ENCODE measurements around the gene MRPL41. TPM values are rescaled to one million over a fixed set of nuclear protein-coding genes. Genes with fewer than 3 reads are reported as not detected.
A peak's percentile ranks its signal among the peaks of the same experiment; 100 is the strongest.

MRPL41 gene
- total and polyA plus RNA-seq, 2 donors, result 33.3 to 84.3 TPM

DNA sequence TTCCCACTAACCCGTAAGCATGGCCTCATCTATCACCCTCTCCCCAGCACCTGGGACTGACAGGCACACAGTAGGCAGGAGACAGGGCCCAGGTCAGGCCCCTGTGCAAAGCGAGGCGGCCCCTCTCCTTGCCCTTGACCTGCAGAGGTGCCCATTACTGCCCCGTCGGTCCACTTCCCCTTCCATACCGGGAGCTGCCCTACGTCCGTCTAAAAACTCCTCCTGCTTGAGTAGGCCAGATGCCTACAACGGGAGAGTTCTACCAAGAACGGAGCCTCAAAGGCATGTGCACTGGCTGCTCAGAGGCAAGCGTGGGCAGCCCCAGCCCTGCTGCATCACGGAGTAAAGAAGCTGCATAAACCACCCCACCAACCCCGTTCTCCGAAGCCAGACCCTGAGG, 31.7 kb downstream of the MRPL41 start:
- DNase-seq (ENCODE audit: low read depth in 6 of 9, low spot score in 9 of 9), result no peak
- 96% methylated on average over 14 of the region's 14 CpGs for WGBS
- no peaks in the 10 kb centered on the region for H3K9me3 ChIP-seq (ENCODE audit: control insufficient read depth in 2 of 2, insufficient read depth in 1 of 2, low read length in 1 of 2)
- H3K27ac ChIP-seq (ENCODE audit: low read depth in 1 of 2, low read length in 1 of 2), result no peak overlapping the region
- H3K27me3 ChIP-seq (ENCODE audit: control insufficient read depth in 2 of 2, insufficient read depth in 1 of 2, low read length in 1 of 2), result no peaks in the 10 kb centered on the region
- no peak overlapping the region for H3K4me3 ChIP-seq (ENCODE audit: low read length in 2 of 2)
- peaks cover 41 to 61% of the 10 kb centered on the region in 2 donors for H3K36me3 ChIP-seq (ENCODE audit: control insufficient read depth in 2 of 2, insufficient read depth in 2 of 2, low read length in 1 of 2)
- peaks cover 3 to 6% of the 10 kb centered on the region in 2 donors for H3K4me1 ChIP-seq (ENCODE audit: control insufficient read depth in 2 of 2, insufficient read depth in 2 of 2, low read length in 2 of 2)

DNA sequence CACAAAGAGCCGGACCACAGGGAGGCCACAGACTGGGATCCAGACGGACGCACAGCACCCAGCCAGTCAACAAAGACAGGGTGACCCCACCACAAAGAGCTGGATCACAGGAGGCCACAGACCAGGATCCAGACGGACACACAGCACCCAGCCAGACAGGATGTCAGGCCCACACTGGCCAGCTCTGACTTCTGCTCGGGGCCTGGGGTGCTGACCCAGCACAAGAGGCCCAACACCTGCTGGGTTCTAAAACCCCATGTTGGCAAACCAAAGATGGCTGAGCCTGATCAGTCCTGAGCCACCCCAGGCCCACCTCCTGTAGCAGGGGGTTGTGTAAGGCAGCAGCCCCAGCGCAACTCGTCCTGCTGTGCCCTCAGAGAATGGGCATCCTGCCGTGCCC, 32.3 kb downstream of the MRPL41 start:
- Histone ChIP-seq H3K4me1 (ENCODE audit: control insufficient read depth in 2 of 2, insufficient read depth in 2 of 2, low read length in 2 of 2) (peaks cover 3 to 10% of the 10 kb centered on the region in 2 donors), H3K36me3 (ENCODE audit: control insufficient read depth in 2 of 2, insufficient read depth in 2 of 2, low read length in 1 of 2) (peaks cover 43 to 66% of the 10 kb centered on the region in 2 donors), H3K27me3 (ENCODE audit: control insufficient read depth in 2 of 2, insufficient read depth in 1 of 2, low read length in 1 of 2) (no peaks in the 10 kb centered on the region), H3K9me3 (ENCODE audit: control insufficient read depth in 2 of 2, insufficient read depth in 1 of 2, low read length in 1 of 2) (no peaks in the 10 kb centered on the region), H3K27ac (ENCODE audit: low read depth in 1 of 2, low read length in 1 of 2) (no peak overlapping the region), H3K4me3 (ENCODE audit: low read length in 2 of 2) (no peak overlapping the region)
- 95% methylated on average over 8 of the region's 8 CpGs for WGBS
- no peak for DNase-seq (ENCODE audit: low read depth in 6 of 9, low spot score in 9 of 9)

DNA sequence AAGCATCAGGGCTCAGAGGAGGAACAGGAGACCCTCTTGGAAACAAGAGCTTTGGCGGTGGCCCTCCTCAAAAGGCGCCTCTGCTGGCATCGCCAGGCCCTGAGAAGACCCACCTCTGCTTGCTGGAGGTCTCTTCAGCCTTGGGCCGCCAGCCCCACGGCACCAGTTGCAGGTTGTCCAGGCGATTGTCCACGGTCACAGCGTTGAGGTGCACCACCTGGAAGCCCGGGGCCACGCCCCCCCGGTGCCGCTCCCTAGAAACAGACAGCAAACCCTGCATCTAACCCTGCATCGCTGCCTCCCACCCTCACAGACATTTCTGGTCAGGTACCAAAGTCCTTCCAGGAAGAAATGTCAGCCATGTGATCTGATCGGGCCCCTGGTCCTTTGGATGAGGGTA, 35.2 kb downstream of the MRPL41 start:
- Histone ChIP-seq H3K36me3 (ENCODE audit: control insufficient read depth in 2 of 2, insufficient read depth in 2 of 2, low read length in 1 of 2) (peaks cover 37 to 57% of the 10 kb centered on the region in 2 donors), H3K27me3 (ENCODE audit: control insufficient read depth in 2 of 2, insufficient read depth in 1 of 2, low read length in 1 of 2) (peaks cover 0 to 2% of the 10 kb centered on the region in 2 donors), H3K9me3 (ENCODE audit: control insufficient read depth in 2 of 2, insufficient read depth in 1 of 2, low read length in 1 of 2) (no peaks in the 10 kb centered on the region), H3K4me3 (ENCODE audit: low read length in 2 of 2) (no peak overlapping the region), H3K4me1 (ENCODE audit: control insufficient read depth in 2 of 2, insufficient read depth in 2 of 2, low read length in 2 of 2) (peaks cover 9 to 18% of the 10 kb centered on the region in 2 donors), H3K27ac (ENCODE audit: low read depth in 1 of 2, low read length in 1 of 2) (no peak overlapping the region)
- WGBS, result 97% methylated on average over 14 of the region's 14 CpGs
- no peak for DNase-seq (ENCODE audit: low read depth in 6 of 9, low spot score in 9 of 9)

DNA sequence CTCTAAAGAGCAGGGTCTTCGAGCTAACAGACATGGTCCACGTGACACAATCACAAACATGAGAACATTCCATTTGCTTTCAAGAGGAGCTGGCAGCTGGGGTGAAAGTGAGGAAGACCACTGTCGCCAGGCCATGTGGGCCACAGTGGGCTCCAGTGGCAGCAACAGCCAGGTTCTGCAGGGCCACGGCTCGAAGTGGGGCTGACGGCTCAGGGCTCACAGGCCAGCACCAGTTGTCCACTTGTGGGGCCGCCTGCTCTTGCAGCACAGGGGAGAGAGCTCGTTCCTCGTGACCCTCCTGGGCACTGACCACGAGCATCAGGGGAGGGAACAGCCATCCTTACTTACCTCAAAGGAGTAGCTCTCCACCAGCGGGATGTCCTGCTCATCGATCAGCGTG, 36.6 kb downstream of the MRPL41 start:
- H3K27ac ChIP-seq (ENCODE audit: low read depth in 1 of 2, low read length in 1 of 2), result no peak overlapping the region
- H3K36me3 ChIP-seq (ENCODE audit: control insufficient read depth in 2 of 2, insufficient read depth in 2 of 2, low read length in 1 of 2), result peaks cover 25 to 43% of the 10 kb centered on the region in 2 donors
- DNase-seq (ENCODE audit: low read depth in 6 of 9, low spot score in 9 of 9), result no peak
- H3K27me3 ChIP-seq (ENCODE audit: control insufficient read depth in 2 of 2, insufficient read depth in 1 of 2, low read length in 1 of 2), result peaks cover 0 to 2% of the 10 kb centered on the region in 2 donors
- 94% methylated on average over 13 of the region's 13 CpGs for WGBS
- H3K4me1 ChIP-seq (ENCODE audit: control insufficient read depth in 2 of 2, insufficient read depth in 2 of 2, low read length in 2 of 2), result peaks cover 9 to 27% of the 10 kb centered on the region in 2 donors
- H3K4me3 ChIP-seq (ENCODE audit: low read length in 2 of 2), result no peak overlapping the region
- H3K9me3 ChIP-seq (ENCODE audit: control insufficient read depth in 2 of 2, insufficient read depth in 1 of 2, low read length in 1 of 2), result no peaks in the 10 kb centered on the region

DNA sequence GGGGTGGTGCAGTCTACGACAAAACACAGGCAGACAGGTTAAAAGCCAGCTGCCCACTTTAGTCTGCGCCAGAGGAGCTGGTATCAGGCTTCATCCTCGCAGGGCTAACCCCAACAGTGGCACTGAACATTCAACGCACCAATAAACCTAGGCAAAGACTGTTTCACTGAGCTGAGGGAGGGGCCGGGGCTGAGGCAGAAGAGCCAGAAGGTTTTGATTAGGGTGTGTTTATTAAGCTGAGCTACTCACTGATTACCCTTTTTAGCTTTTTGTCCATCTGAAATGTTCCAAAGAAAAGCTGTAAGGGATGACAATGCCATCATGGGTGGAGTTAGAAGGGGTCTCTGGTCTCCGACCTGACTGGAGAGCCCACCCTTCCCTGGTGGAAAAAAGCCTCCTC, 37.2 kb downstream of the MRPL41 start:
- peaks cover 9 to 27% of the 10 kb centered on the region in 2 donors for H3K4me1 ChIP-seq (ENCODE audit: control insufficient read depth in 2 of 2, insufficient read depth in 2 of 2, low read length in 2 of 2)
- no peak overlapping the region for H3K4me3 ChIP-seq (ENCODE audit: low read length in 2 of 2)
- peaks cover 20 to 37% of the 10 kb centered on the region in 2 donors for H3K36me3 ChIP-seq (ENCODE audit: control insufficient read depth in 2 of 2, insufficient read depth in 2 of 2, low read length in 1 of 2)
- H3K27me3 ChIP-seq (ENCODE audit: control insufficient read depth in 2 of 2, insufficient read depth in 1 of 2, low read length in 1 of 2), result peaks cover 0 to 2% of the 10 kb centered on the region in 2 donors
- no peak for DNase-seq (ENCODE audit: low read depth in 6 of 9, low spot score in 9 of 9)
- no peaks in the 10 kb centered on the region for H3K9me3 ChIP-seq (ENCODE audit: control insufficient read depth in 2 of 2, insufficient read depth in 1 of 2, low read length in 1 of 2)
- H3K27ac ChIP-seq (ENCODE audit: low read depth in 1 of 2, low read length in 1 of 2), result no peak overlapping the region
- WGBS, result 97% methylated on average over 6 of the region's 6 CpGs

DNA sequence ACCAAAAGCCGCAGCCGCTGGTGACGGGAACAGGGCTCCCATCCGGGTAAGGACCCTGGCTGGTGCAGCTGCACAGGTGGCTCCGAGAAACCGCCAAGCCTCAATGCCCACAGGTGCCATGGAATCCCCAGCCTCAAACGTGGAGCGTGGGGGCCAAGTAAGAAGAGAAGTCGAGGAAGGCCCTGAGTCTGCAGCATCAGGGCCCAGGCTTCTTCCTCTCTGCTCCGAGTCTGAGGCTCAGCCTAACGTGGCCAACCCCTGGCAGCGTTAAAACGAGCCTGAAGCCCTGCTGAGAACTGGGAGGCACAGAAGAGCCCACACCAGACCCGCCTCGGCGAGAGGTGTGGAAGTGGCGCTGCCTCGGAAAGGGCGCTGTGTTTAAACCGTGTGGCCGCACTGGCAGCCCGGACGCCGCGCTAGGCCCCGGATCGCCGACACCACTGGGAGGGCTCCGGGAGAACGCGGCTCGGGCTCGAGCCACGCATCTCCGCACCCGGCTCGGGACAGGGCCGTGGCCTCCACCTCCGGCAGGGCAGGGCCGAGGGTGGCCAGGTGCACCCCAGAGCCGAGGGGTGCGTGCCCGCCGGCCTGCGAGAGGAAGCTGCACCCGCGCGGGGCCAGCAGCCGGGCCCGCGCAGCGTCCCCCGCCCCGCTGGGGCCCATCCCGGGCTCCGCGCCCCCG, 37.9 kb downstream of the MRPL41 start:
- Histone ChIP-seq H3K36me3 (ENCODE audit: control insufficient read depth in 2 of 2, insufficient read depth in 2 of 2, low read length in 1 of 2) (peaks cover 16 to 31% of the 10 kb centered on the region in 2 donors), H3K4me3 (ENCODE audit: low read length in 2 of 2) (peak overlapping the region; percentile 51 to 78), H3K4me1 (ENCODE audit: control insufficient read depth in 2 of 2, insufficient read depth in 2 of 2, low read length in 2 of 2) (peaks cover 9 to 27% of the 10 kb centered on the region in 2 donors), H3K27me3 (ENCODE audit: control insufficient read depth in 2 of 2, insufficient read depth in 1 of 2, low read length in 1 of 2) (peaks cover 0 to 2% of the 10 kb centered on the region in 2 donors), H3K27ac (ENCODE audit: low read depth in 1 of 2, low read length in 1 of 2) (no peak overlapping the region), H3K9me3 (ENCODE audit: control insufficient read depth in 2 of 2, insufficient read depth in 1 of 2, low read length in 1 of 2) (no peaks in the 10 kb centered on the region)
- peak in 1 of 9 donors; percentile 37 for DNase-seq (ENCODE audit: low read depth in 6 of 9, low spot score in 9 of 9)
- WGBS, result 10% methylated on average over 57 of the region's 58 CpGs

DNA sequence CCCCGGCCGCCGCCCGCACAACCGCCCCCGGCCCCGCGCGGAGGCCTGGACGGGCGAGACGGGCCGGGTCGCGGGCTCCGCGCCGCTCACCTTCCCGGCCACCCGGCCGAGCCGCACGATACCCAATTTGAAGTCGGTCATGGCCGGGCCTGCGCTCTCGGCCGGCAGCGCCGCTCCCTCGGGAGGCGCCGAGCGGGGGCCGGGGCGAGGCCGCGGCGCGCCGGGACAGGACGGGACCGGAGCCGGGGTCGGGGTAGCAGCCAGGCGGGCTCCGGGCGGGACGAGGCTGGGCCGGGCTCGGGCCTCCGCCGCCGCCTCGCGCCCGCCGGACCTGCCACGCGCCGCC, 38.4 kb downstream of the MRPL41 start:
- peaks cover 16 to 29% of the 10 kb centered on the region in 2 donors for H3K36me3 ChIP-seq (ENCODE audit: control insufficient read depth in 2 of 2, insufficient read depth in 2 of 2, low read length in 1 of 2)
- peaks cover 0 to 2% of the 10 kb centered on the region in 2 donors for H3K27me3 ChIP-seq (ENCODE audit: control insufficient read depth in 2 of 2, insufficient read depth in 1 of 2, low read length in 1 of 2)
- WGBS, result under 1% methylated on average over 61 of the region's 61 CpGs
- peaks cover 9 to 27% of the 10 kb centered on the region in 2 donors for H3K4me1 ChIP-seq (ENCODE audit: control insufficient read depth in 2 of 2, insufficient read depth in 2 of 2, low read length in 2 of 2)
- H3K4me3 ChIP-seq (ENCODE audit: low read length in 2 of 2), result peak overlapping the region in 1 of 2 donors; percentile 78
- no peaks in the 10 kb centered on the region for H3K9me3 ChIP-seq (ENCODE audit: control insufficient read depth in 2 of 2, insufficient read depth in 1 of 2, low read length in 1 of 2)
- H3K27ac ChIP-seq (ENCODE audit: low read depth in 1 of 2, low read length in 1 of 2), result no peak overlapping the region
- no peak for DNase-seq (ENCODE audit: low read depth in 6 of 9, low spot score in 9 of 9)

DNA sequence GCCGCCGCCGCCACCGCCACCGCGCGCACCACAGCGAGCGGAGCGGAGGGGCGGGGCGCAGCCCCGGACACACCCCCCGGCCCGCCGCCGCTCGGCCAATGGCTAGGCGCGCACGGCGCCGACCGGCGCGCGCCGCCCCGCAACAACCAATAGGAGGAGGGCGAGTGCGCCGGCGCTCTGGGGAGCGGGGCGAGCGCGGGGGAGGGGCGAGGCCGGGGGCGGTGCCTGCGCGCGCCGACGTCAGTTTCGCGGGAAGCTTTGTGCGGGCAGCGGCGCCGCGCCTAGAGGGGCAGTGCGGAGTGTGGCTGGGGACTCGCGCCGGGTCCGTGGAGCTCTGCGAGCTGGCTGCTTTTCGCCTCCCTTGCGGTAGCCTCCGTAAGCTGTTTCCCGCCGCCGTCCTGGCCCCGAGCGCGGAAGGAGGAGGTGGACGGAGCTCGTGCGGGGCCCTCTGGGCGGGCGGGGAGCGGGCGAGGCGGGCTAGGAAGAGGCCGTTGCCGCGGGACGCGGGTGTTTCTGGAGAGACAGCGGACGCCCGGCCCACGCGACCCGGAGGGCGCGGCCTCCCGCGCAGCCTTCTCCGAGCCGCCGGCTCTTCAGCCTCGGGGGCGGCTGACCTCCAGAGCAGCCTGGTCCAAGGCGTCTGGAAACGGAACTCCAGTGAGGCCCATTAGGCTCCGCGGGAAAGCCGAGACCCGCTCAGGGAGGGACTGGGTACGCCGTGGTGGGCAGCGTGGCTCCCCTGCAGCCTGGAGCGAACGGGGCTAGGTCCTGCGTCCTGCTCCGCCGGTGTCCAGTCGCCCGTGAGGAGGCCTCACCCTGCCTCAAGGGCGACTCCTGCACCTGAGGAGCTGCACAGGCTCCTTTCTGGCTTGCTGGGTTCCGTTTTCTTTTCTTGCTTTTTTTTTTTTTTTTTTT, 39.0 kb downstream of the MRPL41 start, which contains the start of gene ZMYND19:
Gene ZMYND19, minus strand, starts transcription at position 44 of the 915 bp plus-strand sequence. CDS start 249 bp downstream, outside the sequence.
- DNase-seq (ENCODE audit: low read depth in 6 of 9, low spot score in 9 of 9), result peak; percentile 47 to 93 (median 82)
- peaks cover 9 to 27% of the 10 kb centered on the region in 2 donors for H3K4me1 ChIP-seq (ENCODE audit: control insufficient read depth in 2 of 2, insufficient read depth in 2 of 2, low read length in 2 of 2)
- peak within 1 kb of the TSS in 1 of 2 donors; percentile 53 for H3K27ac ChIP-seq (ENCODE audit: low read depth in 1 of 2, low read length in 1 of 2)
- 1% methylated on average over 112 of the region's 113 CpGs for WGBS
- H3K36me3 ChIP-seq (ENCODE audit: control insufficient read depth in 2 of 2, insufficient read depth in 2 of 2, low read length in 1 of 2), result peaks cover 16 to 26% of the 10 kb centered on the region in 2 donors
- H3K27me3 ChIP-seq (ENCODE audit: control insufficient read depth in 2 of 2, insufficient read depth in 1 of 2, low read length in 1 of 2), result peaks cover 0 to 2% of the 10 kb centered on the region in 2 donors
- H3K9me3 ChIP-seq (ENCODE audit: control insufficient read depth in 2 of 2, insufficient read depth in 1 of 2, low read length in 1 of 2), result no peaks in the 10 kb centered on the region
- peak within 1 kb of the TSS; percentile 66 to 78 for H3K4me3 ChIP-seq (ENCODE audit: low read length in 2 of 2)

DNA sequence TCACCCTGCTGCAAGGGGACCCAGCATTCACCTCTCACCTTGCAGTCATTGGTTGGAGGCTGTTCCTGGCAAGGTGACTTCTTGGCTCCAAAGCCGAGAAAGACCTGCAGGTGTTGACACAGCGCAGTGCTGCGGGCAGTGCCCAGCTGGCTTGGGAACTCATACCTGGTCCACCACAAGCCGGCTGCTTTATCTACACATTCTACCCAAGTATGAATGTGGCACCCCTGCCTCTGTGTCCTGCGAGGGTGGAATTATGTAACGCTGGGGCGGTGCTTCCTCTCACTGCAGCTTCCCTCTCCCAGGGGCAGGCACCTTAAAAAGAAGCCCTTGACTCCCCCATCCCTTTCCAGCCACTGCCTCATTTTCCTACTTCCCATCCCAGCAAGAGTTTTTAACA, 41.1 kb downstream of the MRPL41 start:
- H3K4me3 ChIP-seq (ENCODE audit: low read length in 2 of 2), result no peak overlapping the region
- 92% methylated on average over 7 of the region's 7 CpGs for WGBS
- H3K27me3 ChIP-seq (ENCODE audit: control insufficient read depth in 2 of 2, insufficient read depth in 1 of 2, low read length in 1 of 2), result peaks cover 0 to 2% of the 10 kb centered on the region in 2 donors
- peaks cover 3 to 10% of the 10 kb centered on the region in 2 donors for H3K36me3 ChIP-seq (ENCODE audit: control insufficient read depth in 2 of 2, insufficient read depth in 2 of 2, low read length in 1 of 2)
- H3K9me3 ChIP-seq (ENCODE audit: control insufficient read depth in 2 of 2, insufficient read depth in 1 of 2, low read length in 1 of 2), result no peaks in the 10 kb centered on the region
- DNase-seq (ENCODE audit: low read depth in 6 of 9, low spot score in 9 of 9), result no peak
- no peak overlapping the region for H3K27ac ChIP-seq (ENCODE audit: low read depth in 1 of 2, low read length in 1 of 2)
- H3K4me1 ChIP-seq (ENCODE audit: control insufficient read depth in 2 of 2, insufficient read depth in 2 of 2, low read length in 2 of 2), result peaks cover 9 to 27% of the 10 kb centered on the region in 2 donors
